Measurements from ENCODE around the gene ZNF334. TPM values are rescaled to one million over a fixed set of nuclear protein-coding genes. Genes with fewer than 3 reads are reported as not detected.

The ZNF334 gene
- total and polyA plus RNA-seq, 5 donors: 1.1 to 3.2 (median 1.3) TPM

DNA sequence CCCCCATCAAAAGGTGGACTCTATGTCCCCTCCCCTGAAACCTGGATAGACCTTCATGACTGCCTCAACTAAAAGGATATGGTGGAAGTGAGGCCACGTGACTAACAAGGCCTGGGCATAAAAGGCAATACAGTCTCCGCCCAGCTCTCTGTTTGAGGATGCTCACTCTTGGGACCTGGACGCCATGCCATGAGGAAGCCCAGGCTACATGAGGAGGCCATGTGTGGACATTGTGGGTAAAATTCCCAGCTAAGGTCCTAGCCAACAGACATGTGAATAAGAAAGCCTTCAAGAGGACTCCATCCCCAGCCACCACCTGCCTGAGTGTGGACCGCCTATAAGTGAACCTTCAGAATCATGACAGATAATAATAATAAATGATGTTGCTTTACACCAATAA lies 7.2 kb upstream of the ZNF334 start:
- intact Hi-C loops (cut with DNase I): loop anchor here in 1 of 4 donors (10.0 kb wide), 1 partner anchor 164 kb away; the partner anchor contains the start of gene TP53RK
- WGBS: 84% methylated on average over 4 of the region's 4 CpGs
- no peaks in the 10 kb centered on the region for H3K4me1 ChIP-seq (ENCODE audit: control insufficient read depth, insufficient read depth, low read length)
- no peak overlapping the region for H3K27ac ChIP-seq (ENCODE audit: low read length)
- H3K27me3 ChIP-seq (ENCODE audit: control insufficient read depth, insufficient read depth): no peaks in the 10 kb centered on the region
- no peaks in the 10 kb centered on the region for H3K9me3 ChIP-seq (ENCODE audit: control insufficient read depth, low read length)
- no peak for ATAC-seq
- DNase-seq: no peak
- no peak overlapping the region for H3K4me3 ChIP-seq (ENCODE audit: low read length)

DNA sequence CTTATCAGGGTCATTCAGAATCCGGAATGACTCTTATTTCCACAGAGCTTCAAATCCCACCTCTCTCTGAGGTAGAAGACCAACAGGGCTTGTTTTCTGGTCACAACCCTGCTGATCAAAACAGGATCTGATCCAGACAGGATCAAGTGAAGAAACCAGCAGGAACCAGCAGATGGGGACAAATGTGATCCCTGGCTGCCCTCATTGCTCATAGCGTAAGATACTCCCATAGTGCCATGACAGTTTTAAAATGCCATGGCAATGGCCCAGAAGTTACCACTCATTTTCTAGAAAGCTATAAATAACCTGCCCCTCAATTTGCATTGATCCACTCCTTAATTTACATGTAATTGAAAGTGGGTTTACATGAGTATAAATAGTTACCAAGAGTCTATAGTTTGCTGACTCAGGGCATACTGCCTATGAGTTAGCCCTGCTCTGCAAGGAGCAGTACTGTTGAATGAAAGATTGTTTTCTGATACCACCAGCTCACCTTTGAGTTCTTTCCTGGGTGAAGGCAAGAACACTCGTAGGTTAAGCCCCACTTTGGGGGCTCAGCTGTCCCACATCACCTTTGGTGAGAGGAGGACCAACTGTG lies 6.2 kb upstream of the ZNF334 start:
- no peak overlapping the region for H3K4me3 ChIP-seq (ENCODE audit: low read length)
- peaks cover 1% of the 10 kb centered on the region for H3K27me3 ChIP-seq (ENCODE audit: control insufficient read depth, insufficient read depth)
- no peak for ATAC-seq
- no peak overlapping the region for H3K27ac ChIP-seq (ENCODE audit: low read length)
- DNase-seq: no peak
- 66% methylated on average over 3 of the region's 3 CpGs for WGBS
- intact Hi-C loops (cut with DNase I): loop anchor here in 1 of 4 donors (10.0 kb wide), 1 partner anchor 165 kb away; the partner anchor contains the start of gene TP53RK
- H3K4me1 ChIP-seq (ENCODE audit: control insufficient read depth, insufficient read depth, low read length): no peaks in the 10 kb centered on the region
- H3K9me3 ChIP-seq (ENCODE audit: control insufficient read depth, low read length): no peaks in the 10 kb centered on the region

- intact Hi-C loops (cut with DNase I): no loop called here
- Histone ChIP-seq H3K27me3 (ENCODE audit: control insufficient read depth, insufficient read depth) (peaks cover under 1% of the 10 kb centered on the region), H3K4me1 (ENCODE audit: control insufficient read depth, insufficient read depth, low read length) (no peaks in the 10 kb centered on the region), H3K9me3 (ENCODE audit: control insufficient read depth, low read length) (no peaks in the 10 kb centered on the region), H3K27ac (ENCODE audit: low read length) (no peak overlapping the region), H3K4me3 (ENCODE audit: low read length) (no peak overlapping the region)
- WGBS: 66% methylated on average over 2 of the region's 2 CpGs
- DNase-seq (no peak), ATAC-seq (no peak)
Measured at GRCh38 chr20:46509523-46509922, 3.8 kb downstream of the ZNF334 start.

- Histone ChIP-seq H3K27me3 (ENCODE audit: control insufficient read depth, insufficient read depth) (no peaks in the 10 kb centered on the region), H3K4me1 (ENCODE audit: control insufficient read depth, insufficient read depth, low read length) (no peaks in the 10 kb centered on the region), H3K27ac (ENCODE audit: low read length) (no peak overlapping the region), H3K9me3 (ENCODE audit: control insufficient read depth, low read length) (no peaks in the 10 kb centered on the region), H3K4me3 (ENCODE audit: low read length) (no peak overlapping the region)
- intact Hi-C loops (cut with DNase I): no loop called here
- 85% methylated on average over 4 of the region's 4 CpGs for WGBS
- DNase-seq: no peak
- no peak for ATAC-seq
Measured at GRCh38 chr20:46507760-46508407, 5.5 kb downstream of the ZNF334 start.

DNA sequence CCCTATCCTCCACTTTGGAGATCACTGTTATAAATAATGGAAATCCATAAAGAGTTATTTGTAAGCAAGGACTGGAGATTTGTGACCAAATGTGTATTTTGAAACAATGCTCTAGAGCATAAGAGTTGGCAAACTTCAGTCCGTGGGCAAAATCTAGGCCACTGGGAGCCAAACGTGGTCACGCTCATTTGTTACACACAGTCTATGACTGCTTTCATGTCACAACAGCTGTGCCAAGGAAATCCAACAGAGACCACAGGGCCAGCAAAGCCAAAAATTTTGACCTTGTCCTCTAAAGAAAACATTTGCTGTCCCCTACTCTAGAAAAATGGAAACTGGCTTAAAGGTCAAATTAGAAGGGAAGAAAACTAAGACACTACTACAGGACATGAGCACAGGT lies 7.9 kb downstream of the ZNF334 start:
- DNase-seq (no peak), ATAC-seq (no peak)
- WGBS: 94% methylated on average over 3 of the region's 3 CpGs
- Histone ChIP-seq H3K27me3 (ENCODE audit: control insufficient read depth, insufficient read depth) (no peaks in the 10 kb centered on the region), H3K27ac (ENCODE audit: low read length) (no peak overlapping the region), H3K4me3 (ENCODE audit: low read length) (no peak overlapping the region), H3K9me3 (ENCODE audit: control insufficient read depth, low read length) (peaks cover 7% of the 10 kb centered on the region), H3K4me1 (ENCODE audit: control insufficient read depth, insufficient read depth, low read length) (no peaks in the 10 kb centered on the region)
- intact Hi-C loops (cut with DNase I): no loop called here

- H3K27ac ChIP-seq (ENCODE audit: low read length): no peak overlapping the region
- intact Hi-C loops (cut with DNase I): no loop called here
- no peak overlapping the region for H3K4me3 ChIP-seq (ENCODE audit: low read length)
- no peaks in the 10 kb centered on the region for H3K27me3 ChIP-seq (ENCODE audit: control insufficient read depth, insufficient read depth)
- ATAC-seq (no peak), DNase-seq (no peak)
- H3K9me3 ChIP-seq (ENCODE audit: control insufficient read depth, low read length): peaks cover 7% of the 10 kb centered on the region
- WGBS: 92% methylated on average over 6 of the region's 6 CpGs
- no peaks in the 10 kb centered on the region for H3K4me1 ChIP-seq (ENCODE audit: control insufficient read depth, insufficient read depth, low read length)
Measured at GRCh38 chr20:46501961-46502360, 11.4 kb downstream of the ZNF334 start.

DNA sequence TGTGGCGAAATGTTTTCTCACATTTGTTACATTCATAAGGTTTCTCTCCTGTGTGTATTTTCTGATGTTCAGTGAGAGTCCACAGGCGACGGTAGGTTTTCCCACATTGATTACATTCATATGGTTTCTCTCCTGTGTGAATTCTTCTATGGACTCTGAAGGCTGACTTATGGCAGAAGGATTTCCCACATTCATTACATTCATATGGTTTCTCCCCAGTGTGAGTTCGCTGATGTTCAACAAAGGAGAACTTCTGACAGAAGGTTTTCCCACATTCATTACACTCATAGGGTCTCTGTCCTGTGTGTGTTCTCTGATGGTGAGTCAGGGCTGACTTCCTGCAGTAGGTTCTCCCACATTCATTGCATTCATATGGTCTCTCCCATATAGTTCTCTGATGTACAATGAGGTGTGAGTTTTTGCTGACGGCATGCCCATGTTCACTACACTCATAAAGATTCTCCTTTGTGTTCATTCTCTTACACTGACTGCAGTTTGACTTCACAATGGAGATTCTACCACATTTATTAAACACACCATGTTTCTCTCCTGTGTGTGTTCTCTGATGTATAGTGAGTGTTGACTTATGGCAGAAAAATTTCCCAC lies 11.9 kb downstream of the ZNF334 start:
- peaks cover 7% of the 10 kb centered on the region for H3K9me3 ChIP-seq (ENCODE audit: control insufficient read depth, low read length)
- H3K27ac ChIP-seq (ENCODE audit: low read length): no peak overlapping the region
- H3K4me1 ChIP-seq (ENCODE audit: control insufficient read depth, insufficient read depth, low read length): no peaks in the 10 kb centered on the region
- H3K27me3 ChIP-seq (ENCODE audit: control insufficient read depth, insufficient read depth): no peaks in the 10 kb centered on the region
- intact Hi-C loops (cut with DNase I): no loop called here
- 97% methylated on average over 5 of the region's 5 CpGs for WGBS
- DNase-seq (no peak), ATAC-seq (no peak)
- H3K4me3 ChIP-seq (ENCODE audit: low read length): no peak overlapping the region

GRCh38 chr20:46494077-46494476 lies 19.3 kb downstream of the ZNF334 start:
- ATAC-seq: no peak
- Histone ChIP-seq H3K27ac (ENCODE audit: low read length) (no peak overlapping the region), H3K4me1 (ENCODE audit: control insufficient read depth, insufficient read depth, low read length) (no peaks in the 10 kb centered on the region), H3K9me3 (ENCODE audit: control insufficient read depth, low read length) (no peaks in the 10 kb centered on the region), H3K4me3 (ENCODE audit: low read length) (no peak overlapping the region), H3K27me3 (ENCODE audit: control insufficient read depth, insufficient read depth) (no peaks in the 10 kb centered on the region)
- intact Hi-C loops (cut with DNase I): no loop called here
- WGBS: 84% methylated on average over 4 of the region's 4 CpGs
- DNase-seq: no peak

- Histone ChIP-seq H3K9me3 (ENCODE audit: control insufficient read depth, low read length) (no peaks in the 10 kb centered on the region), H3K27ac (ENCODE audit: low read length) (no peak overlapping the region), H3K4me1 (ENCODE audit: control insufficient read depth, insufficient read depth, low read length) (no peaks in the 10 kb centered on the region), H3K27me3 (ENCODE audit: control insufficient read depth, insufficient read depth) (no peaks in the 10 kb centered on the region), H3K4me3 (ENCODE audit: low read length) (no peak overlapping the region)
- no peak for ATAC-seq
- WGBS: 91% methylated on average over 8 of the region's 8 CpGs
- no peak for DNase-seq
- intact Hi-C loops (cut with DNase I): no loop called here
Measured at GRCh38 chr20:46491354-46491753, 22.0 kb downstream of the ZNF334 start.

- Histone ChIP-seq H3K27me3 (ENCODE audit: control insufficient read depth, insufficient read depth) (no peaks in the 10 kb centered on the region), H3K9me3 (ENCODE audit: control insufficient read depth, low read length) (no peaks in the 10 kb centered on the region), H3K27ac (ENCODE audit: low read length) (no peak overlapping the region), H3K4me1 (ENCODE audit: control insufficient read depth, insufficient read depth, low read length) (no peaks in the 10 kb centered on the region), H3K4me3 (ENCODE audit: low read length) (no peak overlapping the region)
- DNase-seq: no peak
- 65% methylated on average over 3 of the region's 3 CpGs for WGBS
- intact Hi-C loops (cut with DNase I): no loop called here
- no peak for ATAC-seq
Measured at GRCh38 chr20:46488451-46488850, 24.9 kb downstream of the ZNF334 start.

- intact Hi-C loops (cut with DNase I): no loop called here
- Histone ChIP-seq H3K27ac (ENCODE audit: low read length) (no peak overlapping the region), H3K27me3 (ENCODE audit: control insufficient read depth, insufficient read depth) (no peaks in the 10 kb centered on the region), H3K4me3 (ENCODE audit: low read length) (no peak overlapping the region), H3K9me3 (ENCODE audit: control insufficient read depth, low read length) (no peaks in the 10 kb centered on the region), H3K4me1 (ENCODE audit: control insufficient read depth, insufficient read depth, low read length) (no peaks in the 10 kb centered on the region)
- 61% methylated on average over 2 of the region's 2 CpGs for WGBS
- DNase-seq (no peak), ATAC-seq (no peak)
Measured at GRCh38 chr20:46487628-46488027, 25.7 kb downstream of the ZNF334 start.
